Keratinocyte (primary cell): Measurements from ENCODE around the gene FNDC7. TPM values are rescaled to one million over a fixed set of nuclear protein-coding genes. Genes with fewer than 3 reads are reported as not detected.

Experiments
- DNase-seq: peaks from one replicate; pipeline ENCODE4 v3.0.0-alpha.2; 2011; ENCODE audit warnings: low read depth, missing footprints, low spot score
- FAIRE-seq: peaks from 2 replicates; lab custom pipeline; 2011; peaks lifted over from hg19 to GRCh38; lab: Jason Lieb, UNC
- H2AFZ ChIP-seq: 2 replicates; pipeline ENCODE4 v1.6.0; 2012; ENCODE audit warnings: low read length, control low read depth, inconsistent platforms; ENCODE audit not compliant: control insufficient read depth
- H3K27ac ChIP-seq: 2 replicates; pipeline ENCODE4 v1.5.1; 2011; ENCODE audit warnings: low read length; ENCODE audit not compliant: control insufficient read depth, insufficient read depth
- H3K27me3 ChIP-seq: 3 replicates; pipeline ENCODE4 v1.6.0; 2011; ENCODE audit warnings: low read length; ENCODE audit not compliant: control insufficient read depth, insufficient read depth; ENCODE audit errors: extremely low read depth
- H3K36me3 ChIP-seq, 2 experiments: 2 replicates in 1 of 2; 3 replicates in 1 of 2; pipeline ENCODE4 v1.5.1; 2011; ENCODE audit warnings: low read length in 2 of 2, mild to moderate bottlenecking in 1 of 2; ENCODE audit not compliant: control insufficient read depth in 2 of 2, insufficient read depth in 2 of 2; ENCODE audit errors: extremely low read depth in 1 of 2
- H3K4me1 ChIP-seq: 3 replicates; pipeline ENCODE4 v1.5.1; 2011; ENCODE audit warnings: low read length; ENCODE audit not compliant: control insufficient read depth, insufficient read depth; ENCODE audit errors: extremely low read depth
- H3K4me2 ChIP-seq: 3 replicates; pipeline ENCODE4 v1.6.0; 2011; ENCODE audit warnings: low read depth, low read length; ENCODE audit not compliant: control insufficient read depth, insufficient read depth; ENCODE audit errors: extremely low read depth
- H3K4me3 ChIP-seq, 3 experiments: fragments of 200-600 bp in 1 of 3; sonication (generic) in 1 of 3; 2 replicates in 2 of 3; 3 replicates in 1 of 3; pipeline ENCODE4 v1.5.1; 2011 to 2016; ENCODE audit warnings: low read length in 3 of 3, mild to moderate bottlenecking in 3 of 3, control low read depth in 2 of 3, inconsistent platforms in 1 of 3, low read depth in 1 of 3, mixed read lengths in 1 of 3, mixed run types in 1 of 3, moderate library complexity in 1 of 3; ENCODE audit not compliant: control insufficient read depth in 2 of 3, insufficient read depth in 2 of 3; ENCODE audit errors: extremely low read depth in 1 of 3
- H3K79me2 ChIP-seq: 2 replicates; pipeline ENCODE4 v1.6.0; 2012; ENCODE audit warnings: low read length; ENCODE audit not compliant: control insufficient read depth, insufficient read depth
- H3K9ac ChIP-seq: 3 replicates; pipeline ENCODE4 v1.6.0; 2011; ENCODE audit warnings: low read length; ENCODE audit not compliant: control insufficient read depth, insufficient read depth; ENCODE audit errors: extremely low read depth
- H3K9me1 ChIP-seq: 3 replicates; pipeline ENCODE4 v1.6.0; 2011; ENCODE audit warnings: low read length; ENCODE audit not compliant: control insufficient read depth, insufficient read depth; ENCODE audit errors: extremely low read depth
- H3K9me3 ChIP-seq: 2 replicates; pipeline ENCODE4 v1.5.1; 2012; ENCODE audit warnings: low read depth, low read length; ENCODE audit not compliant: control insufficient read depth
- H4K20me1 ChIP-seq: 3 replicates; pipeline ENCODE4 v1.6.0; 2011; ENCODE audit warnings: low read length; ENCODE audit not compliant: control insufficient read depth, insufficient read depth; ENCODE audit errors: extremely low read depth
- EZH2 ChIP-seq: IDR thresholded peaks from one replicate; pipeline ENCODE4 v1.6.1; 2012; ENCODE audit warnings: inconsistent platforms, mild to moderate bottlenecking, low read length, moderate library complexity
- dilution Hi-C: fragments of 300-500 bp; cut with MboI; formaldehyde crosslinking; loops from one replicate; pipeline ENCODE4 v1.7.0; 2020; ENCODE audit warnings: low sequenced_read_pairs; ENCODE audit not compliant: extremely low pct_ligation_motif_present
- polyA plus RNA-seq, 5 experiments: library from polyadenylated mRNA; depleted of rRNA in 3 of 5; stranded (reverse) in 3 of 5; stranded (forward) in 1 of 5; unstranded in 1 of 5; fragments of >200 nt; gene quantifications; 1 replicate in 1 of 5; 2 replicates in 3 of 5; 3 replicates in 1 of 5; pipeline versions ENCODE4 v1.2.1 to v1.2.3, GENCODE V29; 2011 to 2012; ENCODE audit warnings: missing spikeins in 2 of 5, low read depth in 1 of 5, low replicate concordance in 1 of 5
- TF ChIP-seq, protein P1 (sequence below), 3 experiments: IDR thresholded peaks in 1 of 3; conservative IDR thresholded peaks in 1 of 3; optimal IDR thresholded peaks in 1 of 3; 2 replicates in 2 of 3; 3 replicates in 1 of 3; pipeline versions ENCODE3 to v1.5.1; 2011; ENCODE audit warnings: low read length in 3 of 3, mild to moderate bottlenecking in 3 of 3, moderate library complexity in 2 of 3, control low read depth in 1 of 3, inconsistent platforms in 1 of 3; ENCODE audit not compliant: insufficient read depth in 2 of 3; ENCODE audit errors: extremely low read depth in 1 of 3

Gene FNDC7
- polyA plus RNA-seq, 1 donor (not counting 4 experiments of a cell fraction or from before 2014, with no cell fraction given) = 0.05 TPM

DNA sequence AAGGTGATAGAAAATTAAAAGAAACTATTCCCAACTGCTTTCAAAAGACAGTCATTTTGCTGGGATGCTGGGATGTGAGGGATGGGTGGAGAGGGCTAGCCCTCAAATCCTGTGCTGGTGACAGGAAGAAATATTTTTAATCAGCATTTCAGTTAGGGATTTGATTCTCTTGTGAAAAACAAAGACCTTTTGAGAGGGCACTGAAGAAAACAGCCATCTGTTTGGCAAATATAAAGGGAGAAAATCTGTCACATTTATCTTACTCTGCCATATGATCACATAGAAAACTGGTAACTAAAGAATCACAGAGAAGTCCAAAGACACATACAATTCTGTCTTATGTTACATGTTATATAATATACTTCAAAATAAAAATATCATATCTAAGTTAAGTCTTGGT, 46.1 kb downstream of the FNDC7 start:
- TF ChIP-seq, protein P1, sequence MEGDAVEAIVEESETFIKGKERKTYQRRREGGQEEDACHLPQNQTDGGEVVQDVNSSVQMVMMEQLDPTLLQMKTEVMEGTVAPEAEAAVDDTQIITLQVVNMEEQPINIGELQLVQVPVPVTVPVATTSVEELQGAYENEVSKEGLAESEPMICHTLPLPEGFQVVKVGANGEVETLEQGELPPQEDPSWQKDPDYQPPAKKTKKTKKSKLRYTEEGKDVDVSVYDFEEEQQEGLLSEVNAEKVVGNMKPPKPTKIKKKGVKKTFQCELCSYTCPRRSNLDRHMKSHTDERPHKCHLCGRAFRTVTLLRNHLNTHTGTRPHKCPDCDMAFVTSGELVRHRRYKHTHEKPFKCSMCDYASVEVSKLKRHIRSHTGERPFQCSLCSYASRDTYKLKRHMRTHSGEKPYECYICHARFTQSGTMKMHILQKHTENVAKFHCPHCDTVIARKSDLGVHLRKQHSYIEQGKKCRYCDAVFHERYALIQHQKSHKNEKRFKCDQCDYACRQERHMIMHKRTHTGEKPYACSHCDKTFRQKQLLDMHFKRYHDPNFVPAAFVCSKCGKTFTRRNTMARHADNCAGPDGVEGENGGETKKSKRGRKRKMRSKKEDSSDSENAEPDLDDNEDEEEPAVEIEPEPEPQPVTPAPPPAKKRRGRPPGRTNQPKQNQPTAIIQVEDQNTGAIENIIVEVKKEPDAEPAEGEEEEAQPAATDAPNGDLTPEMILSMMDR (optimal IDR thresholded peaks at IDR 0.05 in 1 of 3, IDR thresholded peaks at IDR 0.05 in 1 of 3, conservative IDR thresholded peaks at IDR 0.05 in 1 of 3; ENCODE audit: extremely low read depth in 1 of 3, insufficient read depth in 2 of 3, low read length in 3 of 3) = no peak
- no peak for TF ChIP-seq EZH2
- H3K27ac ChIP-seq = no peak overlapping the region
- H3K4me2 ChIP-seq = no peak overlapping the region
- peaks cover 0 to 7% of the 10 kb centered on the region in 2 experiments for H3K36me3 ChIP-seq
- no peak overlapping the region for H3K9ac ChIP-seq
- no peaks in the 10 kb centered on the region for H3K4me1 ChIP-seq
- no peak for DNase-seq
- no peak overlapping the region for H3K4me3 ChIP-seq
- no peak overlapping the region for H2AFZ ChIP-seq
- dilution Hi-C loops = no loop called here
- no peaks in the 10 kb centered on the region for H3K27me3 ChIP-seq
- no peaks in the 10 kb centered on the region for H3K9me3 ChIP-seq
- FAIRE-seq = no peak
- H3K79me2 ChIP-seq = no peaks in the 10 kb centered on the region
- no peaks in the 10 kb centered on the region for H3K9me1 ChIP-seq
- H4K20me1 ChIP-seq = no peaks in the 10 kb centered on the region

DNA sequence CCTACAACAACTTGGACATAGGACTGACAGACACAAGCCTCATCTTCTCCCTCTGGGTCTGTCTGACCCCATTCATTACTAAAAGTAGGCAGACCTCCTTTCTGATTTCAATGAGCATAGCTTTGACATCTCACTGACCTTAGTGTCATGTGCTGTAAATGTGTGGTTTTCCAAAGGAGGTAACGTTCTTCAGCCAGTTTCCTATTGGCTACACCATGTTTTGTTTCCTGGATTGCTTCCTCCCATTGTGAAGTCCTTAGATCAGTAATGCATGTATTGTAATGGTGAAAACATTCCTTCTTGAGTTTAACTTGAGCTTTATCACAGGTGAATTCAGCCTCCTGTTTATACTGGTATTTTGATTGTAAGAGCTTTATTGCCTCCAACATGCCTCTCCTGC, 54.4 kb downstream of the FNDC7 start:
- dilution Hi-C loops = no loop called here
- TF ChIP-seq, protein P1 (optimal IDR thresholded peaks at IDR 0.05 in 1 of 3, IDR thresholded peaks at IDR 0.05 in 1 of 3, conservative IDR thresholded peaks at IDR 0.05 in 1 of 3; ENCODE audit: extremely low read depth in 1 of 3, insufficient read depth in 2 of 3, low read length in 3 of 3) = no peak
- TF ChIP-seq EZH2 = no peak
- H3K79me2 ChIP-seq = no peaks in the 10 kb centered on the region
- H3K4me3 ChIP-seq = no peak overlapping the region
- H4K20me1 ChIP-seq = no peaks in the 10 kb centered on the region
- no peaks in the 10 kb centered on the region for H3K4me1 ChIP-seq
- no peak overlapping the region for H3K9ac ChIP-seq
- H3K4me2 ChIP-seq = no peak overlapping the region
- H3K9me1 ChIP-seq = no peaks in the 10 kb centered on the region
- DNase-seq (no peak), FAIRE-seq (no peak)
- no peak overlapping the region for H2AFZ ChIP-seq
- H3K27ac ChIP-seq = no peak overlapping the region
- no peaks in the 10 kb centered on the region for H3K27me3 ChIP-seq
- peaks cover 4 to 10% of the 10 kb centered on the region in 2 experiments for H3K36me3 ChIP-seq
- H3K9me3 ChIP-seq = no peaks in the 10 kb centered on the region
